Measurements from ENCODE around the gene BFSP2.
"Not testable (repeated sequence)": the region's sequence is repeated elsewhere in the genome, so short reads cannot be mapped to it uniquely, and the experiment has no call there.

Gene BFSP2

GRCh38 chr3:133520286-133520685, 120.4 kb downstream of the BFSP2 start:
- no peak for DNase-seq (ENCODE audit: low read depth)

GRCh38 chr3:133520938-133521337, 121.1 kb downstream of the BFSP2 start:
- not testable (repeated sequence) for DNase-seq (ENCODE audit: low read depth)

- no peak for DNase-seq (ENCODE audit: low read depth)
Observed at GRCh38 chr3:133521946-133522345, 122.1 kb downstream of the BFSP2 start.

- DNase-seq (ENCODE audit: low read depth): not testable (repeated sequence)
Observed at GRCh38 chr3:133523758-133524157, 123.9 kb downstream of the BFSP2 start.

All from HS-27A (cell line).